KOPT-K1 (cell line): ENCODE measurements around the gene TK2.
A peak's percentile ranks its signal among the peaks of the same experiment; 100 is the strongest.
"Not testable (repeated sequence)": the region's sequence is repeated elsewhere in the genome, so short reads cannot be mapped to it uniquely, and the experiment has no call there.

Experiments
- H3K27ac ChIP-seq: fragments of 200-600 bp; sonication (generic); 2 replicates; pipeline ENCODE4 v1.5.1; 2016; ENCODE audit warnings: antibody characterized with exemption, mild to moderate bottlenecking, low read depth, low read length; ENCODE audit not compliant: poor library complexity, severe bottlenecking
- H3K36me3 ChIP-seq: fragments of 200-600 bp; sonication (generic); 2 replicates; pipeline ENCODE4 v1.5.1; 2017; ENCODE audit warnings: antibody characterized with exemption, mild to moderate bottlenecking, low read length, moderate library complexity; ENCODE audit not compliant: insufficient read depth
- H3K9me3 ChIP-seq: fragments of 200-600 bp; sonication (generic); 2 replicates; pipeline ENCODE4 v1.5.1; 2017; ENCODE audit warnings: antibody characterized with exemption, low read length, mild to moderate bottlenecking; ENCODE audit not compliant: insufficient read depth, poor library complexity, severe bottlenecking

Gene TK2

DNA sequence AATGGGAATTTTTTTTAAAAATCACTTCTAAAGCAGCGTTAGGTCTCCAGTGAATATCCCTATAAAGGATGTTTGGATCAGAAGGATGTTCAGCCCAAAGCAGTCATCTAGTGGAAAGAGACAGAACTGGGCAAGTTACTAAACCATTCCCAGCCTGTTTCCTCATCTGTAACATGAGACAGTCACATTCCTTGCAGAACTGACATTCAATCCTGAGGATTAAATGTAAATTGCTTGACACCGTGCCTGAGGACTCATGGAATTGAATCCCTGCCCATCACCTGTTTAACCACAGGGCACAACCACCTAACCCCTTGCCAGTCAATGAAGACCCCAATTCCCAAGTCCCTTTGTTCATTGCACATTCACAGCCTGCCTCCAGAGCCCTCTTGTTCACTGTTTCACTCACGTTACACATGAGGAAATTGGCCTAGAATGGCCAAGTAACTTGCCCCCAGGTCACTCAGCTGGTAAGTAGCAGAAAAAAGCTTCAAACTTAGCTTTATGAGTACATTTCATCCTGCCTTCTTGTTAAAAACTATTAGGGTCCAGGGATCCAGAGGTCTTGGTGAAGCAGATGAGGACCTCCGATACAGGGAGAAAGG, 30.8 kb upstream of the TK2 start:
- no peaks in the 10 kb centered on the region for H3K9me3 ChIP-seq
- no peak overlapping the region for H3K27ac ChIP-seq
- no peaks in the 10 kb centered on the region for H3K36me3 ChIP-seq

DNA sequence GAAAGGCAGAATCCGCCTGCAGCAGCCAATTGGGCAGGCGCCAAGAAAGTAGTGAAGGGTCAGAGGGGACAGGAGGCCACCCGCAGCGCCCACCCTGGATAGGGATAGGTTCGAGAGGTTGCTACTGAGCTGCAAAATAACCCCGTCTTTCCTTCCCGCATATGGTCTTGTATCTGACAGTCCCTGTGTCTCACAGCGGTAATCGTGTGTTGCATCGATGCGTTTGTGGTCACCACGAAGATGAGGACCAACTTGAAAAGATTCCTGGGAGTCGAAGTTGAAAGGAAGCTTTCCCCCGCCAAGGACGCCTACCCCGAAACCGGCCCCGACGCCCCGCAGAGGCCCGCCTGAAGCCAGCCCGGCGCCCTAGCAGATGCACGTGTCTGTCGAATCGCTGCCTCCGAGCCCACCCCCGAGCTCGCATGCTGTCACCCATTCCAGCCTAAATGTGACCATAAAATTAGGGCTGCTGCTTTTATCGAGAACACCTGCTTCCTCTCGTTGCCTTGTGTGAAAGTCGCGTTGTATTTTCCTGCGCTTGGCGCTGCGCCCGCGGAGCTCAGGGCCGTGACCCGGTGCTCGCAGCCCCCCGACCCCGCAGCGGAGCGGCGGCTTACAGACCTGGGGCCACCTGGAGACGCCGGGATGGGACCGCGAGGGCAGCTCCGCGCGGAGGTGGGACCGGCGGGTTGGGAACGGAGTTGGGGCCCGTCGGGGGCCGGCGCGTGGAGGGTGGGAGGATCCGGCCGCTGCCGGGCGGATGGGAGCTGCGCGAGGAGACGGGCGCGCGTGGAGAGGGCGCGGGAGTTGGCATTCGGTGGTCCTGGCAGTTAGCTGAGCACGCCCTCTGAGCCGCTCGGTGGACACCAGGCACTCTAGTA, 29.0 kb upstream of the TK2 start, which contains the start of gene CMTM2:
CMTM2 (plus strand) TSS at position 813 of the 881 bp plus-strand sequence. CDS start 145 bp downstream, outside the sequence.
- Histone ChIP-seq H3K27ac (peak within 1 kb of the TSS; percentile 58), H3K9me3 (no peaks in the 10 kb centered on the region), H3K36me3 (no peaks in the 10 kb centered on the region)

DNA sequence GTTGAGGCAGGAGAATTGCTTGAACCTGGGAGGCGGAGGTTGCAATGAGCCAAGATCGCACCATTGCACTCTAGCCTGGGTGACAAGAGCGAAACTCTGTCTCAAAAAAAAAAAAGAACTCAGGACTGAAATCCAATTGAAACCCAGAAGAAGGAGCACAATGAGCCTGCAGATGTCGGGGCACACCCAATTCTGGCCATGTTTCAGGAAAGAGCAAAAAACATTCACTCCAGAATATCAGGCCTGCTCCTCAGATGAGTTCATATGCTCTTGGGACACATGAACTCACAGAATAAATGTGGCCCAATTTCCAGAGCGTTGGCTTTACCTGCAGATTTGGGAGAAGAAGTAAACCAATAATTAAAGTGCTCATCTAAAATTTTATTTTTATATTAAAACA, 26.4 kb upstream of the TK2 start:
- Histone ChIP-seq H3K9me3 (no peaks in the 10 kb centered on the region), H3K27ac (no peak overlapping the region), H3K36me3 (peaks cover 12% of the 10 kb centered on the region)

DNA sequence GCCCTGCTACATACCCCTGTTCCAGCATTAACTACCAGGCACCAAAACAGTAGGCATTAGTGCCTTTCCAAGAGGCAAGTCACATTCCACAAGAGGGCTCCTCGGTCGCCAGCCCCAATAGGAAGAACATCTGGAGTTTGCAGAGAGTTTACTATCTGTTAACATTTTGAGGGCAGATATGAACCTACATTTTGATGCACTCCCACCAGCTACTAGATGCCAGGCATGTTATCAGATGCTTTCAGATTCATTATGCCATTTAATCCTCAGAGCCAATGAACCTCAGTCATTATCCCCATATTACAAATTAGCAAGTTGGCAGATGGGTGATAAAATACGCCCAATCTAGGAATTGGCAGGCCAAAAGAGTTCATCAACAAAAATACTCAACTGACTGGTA, 25.1 kb upstream of the TK2 start:
- Histone ChIP-seq H3K27ac (no peak overlapping the region), H3K36me3 (peaks cover 25% of the 10 kb centered on the region), H3K9me3 (no peaks in the 10 kb centered on the region)

DNA sequence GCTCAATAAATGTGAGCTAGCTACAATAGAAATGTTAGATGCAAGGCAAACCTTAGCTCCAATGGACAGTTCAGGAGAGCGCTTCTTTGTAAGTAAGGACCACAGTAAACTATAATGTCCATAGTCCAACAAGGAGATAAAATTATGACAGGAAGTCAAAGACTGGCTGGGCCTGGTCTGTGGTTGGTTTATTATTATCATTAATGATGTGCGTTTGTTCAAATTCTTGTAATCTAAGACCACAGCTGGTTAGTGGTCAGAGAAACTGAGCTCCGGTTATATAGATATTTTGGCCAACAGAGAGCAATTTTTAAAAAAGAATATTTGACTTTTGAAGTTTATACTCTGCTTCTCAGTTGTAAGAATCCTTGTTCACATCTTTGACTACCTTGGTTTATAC, 24.6 kb upstream of the TK2 start:
- Histone ChIP-seq H3K36me3 (peaks cover 29% of the 10 kb centered on the region), H3K9me3 (no peaks in the 10 kb centered on the region), H3K27ac (no peak overlapping the region)

DNA sequence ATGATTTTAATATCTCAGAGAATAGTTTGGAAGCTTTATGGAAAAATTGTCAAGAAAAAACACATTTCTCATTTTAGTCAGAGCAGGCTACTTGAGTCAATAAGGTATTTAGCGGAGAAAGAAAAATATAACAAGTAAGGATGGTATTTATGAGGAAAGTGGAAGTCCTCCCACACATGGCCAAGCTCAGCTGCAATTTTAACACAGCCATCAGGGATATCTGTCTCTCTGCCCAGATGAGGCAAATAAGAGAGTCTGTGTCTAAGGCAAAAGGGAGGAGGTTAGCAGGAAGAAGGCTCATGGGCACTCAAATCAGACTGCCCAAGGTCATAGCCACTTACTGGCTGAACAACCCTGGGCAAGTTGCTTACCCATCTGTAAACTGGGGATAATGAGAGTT, 24.2 kb upstream of the TK2 start:
- Histone ChIP-seq H3K36me3 (peaks cover 29% of the 10 kb centered on the region), H3K27ac (no peak overlapping the region), H3K9me3 (no peaks in the 10 kb centered on the region)

DNA sequence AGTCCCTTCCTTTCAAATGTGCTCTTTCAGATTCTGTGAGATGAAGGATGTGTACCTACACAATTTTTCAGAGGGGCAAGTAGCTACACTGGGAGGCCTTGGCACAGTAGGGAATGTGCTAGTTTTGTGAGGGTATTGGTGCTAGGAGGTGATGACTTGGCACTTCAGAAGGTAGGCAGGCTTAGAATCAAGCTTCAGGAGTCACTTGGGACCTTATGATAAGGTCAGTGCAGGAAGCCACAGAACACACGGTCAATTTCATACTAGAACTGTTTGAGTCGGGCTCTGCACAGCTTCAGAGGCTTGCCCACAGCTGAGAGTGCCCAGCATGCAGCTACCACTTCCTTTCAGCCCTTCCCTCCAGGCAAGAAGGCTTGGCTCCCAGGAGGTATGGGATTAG, 22.4 kb upstream of the TK2 start:
- peak overlapping the region; percentile 2 for H3K27ac ChIP-seq
- H3K9me3 ChIP-seq, result no peaks in the 10 kb centered on the region
- H3K36me3 ChIP-seq, result peaks cover 44% of the 10 kb centered on the region

DNA sequence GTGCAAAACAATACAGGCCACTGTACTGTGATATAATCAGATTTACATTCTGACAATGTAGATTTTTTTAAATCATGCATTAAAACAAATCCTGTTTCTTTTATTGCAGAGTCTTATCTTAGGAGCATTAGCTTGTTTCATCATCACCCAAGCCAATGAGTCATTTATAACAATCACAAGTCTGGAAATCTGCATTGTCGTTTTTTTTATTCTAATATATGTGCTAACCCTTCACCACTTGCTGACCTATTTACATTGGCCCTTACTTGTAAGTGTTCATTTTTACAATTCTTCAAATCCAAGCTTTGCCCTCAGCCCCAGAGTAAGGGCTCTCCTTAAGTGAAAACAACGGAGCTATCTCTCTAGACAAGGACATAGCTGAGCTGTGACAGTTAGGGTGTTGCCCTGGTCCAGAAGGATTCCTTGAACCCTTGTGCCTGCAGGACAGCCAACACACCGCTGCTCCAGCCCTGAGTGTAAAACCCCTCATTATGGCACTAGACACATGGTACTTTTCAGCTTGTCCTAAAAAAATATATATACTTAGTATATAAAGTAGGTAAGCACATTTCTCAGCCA, 20.0 kb upstream of the TK2 start:
- H3K27ac ChIP-seq, result no peak overlapping the region
- H3K9me3 ChIP-seq, result no peaks in the 10 kb centered on the region
- H3K36me3 ChIP-seq, result peaks cover 69% of the 10 kb centered on the region

DNA sequence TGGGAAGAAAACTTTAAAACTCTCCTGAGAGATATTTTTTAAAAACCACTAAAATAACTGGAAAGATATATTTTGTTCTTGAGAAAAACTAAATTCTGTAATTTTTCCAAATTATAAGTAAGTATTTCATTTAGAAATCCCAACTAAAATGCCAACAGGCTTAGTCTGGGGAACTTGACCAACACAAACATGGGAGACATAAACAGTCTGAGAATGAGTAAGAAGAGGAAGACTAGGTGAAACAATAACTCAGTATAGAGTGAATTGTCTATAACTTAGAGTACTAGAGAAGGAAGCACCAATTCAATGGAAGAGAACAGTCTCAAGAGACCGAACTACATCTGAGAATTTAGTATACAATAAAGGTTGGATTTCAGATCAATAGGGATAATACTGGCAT, 19.2 kb upstream of the TK2 start:
- peaks cover 77% of the 10 kb centered on the region for H3K36me3 ChIP-seq
- H3K27ac ChIP-seq, result no peak overlapping the region
- H3K9me3 ChIP-seq, result no peaks in the 10 kb centered on the region

DNA sequence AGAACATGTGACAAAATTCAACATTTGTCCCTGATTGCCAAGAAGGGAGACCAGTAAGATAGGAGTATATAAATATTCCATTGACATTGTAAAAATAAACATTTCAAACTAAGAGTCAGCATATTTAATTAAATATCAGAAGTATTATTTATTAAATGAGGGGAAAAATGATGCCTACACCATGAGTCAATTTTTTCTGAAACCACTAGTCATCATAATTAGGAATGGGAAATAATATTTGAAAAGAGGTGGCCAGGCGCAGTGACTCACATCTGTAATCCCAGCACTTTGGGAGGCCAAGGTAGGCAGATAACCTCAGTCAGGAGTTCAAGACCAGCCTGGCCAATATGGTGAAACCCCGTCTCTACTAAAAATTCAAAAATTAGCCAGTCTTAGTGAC, 18.4 kb upstream of the TK2 start:
- H3K9me3 ChIP-seq, result no peaks in the 10 kb centered on the region
- no peak overlapping the region for H3K27ac ChIP-seq
- peaks cover 84% of the 10 kb centered on the region for H3K36me3 ChIP-seq

DNA sequence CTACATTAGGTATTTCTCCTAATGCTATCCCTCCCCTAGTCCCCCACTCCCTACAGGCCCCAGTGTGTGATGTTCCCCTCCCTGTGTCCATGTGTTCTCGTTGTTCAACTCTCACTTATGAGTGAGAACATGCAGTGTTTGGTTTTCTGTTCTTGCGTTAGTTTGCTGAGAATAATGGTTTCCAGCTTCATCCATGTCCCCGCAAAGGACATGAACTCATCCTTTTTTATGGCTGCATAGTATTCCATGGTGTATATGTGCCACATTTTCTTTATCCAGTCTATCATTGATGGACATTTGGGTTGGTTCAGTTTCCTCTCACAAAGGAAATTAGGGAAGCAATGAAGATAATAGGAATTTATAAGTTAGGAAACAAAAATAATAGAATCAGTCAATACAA, 17.3 kb upstream of the TK2 start:
- not testable (repeated sequence) for H3K27ac ChIP-seq, H3K9me3 ChIP-seq
- peaks cover 86% of the 10 kb centered on the region for H3K36me3 ChIP-seq

DNA sequence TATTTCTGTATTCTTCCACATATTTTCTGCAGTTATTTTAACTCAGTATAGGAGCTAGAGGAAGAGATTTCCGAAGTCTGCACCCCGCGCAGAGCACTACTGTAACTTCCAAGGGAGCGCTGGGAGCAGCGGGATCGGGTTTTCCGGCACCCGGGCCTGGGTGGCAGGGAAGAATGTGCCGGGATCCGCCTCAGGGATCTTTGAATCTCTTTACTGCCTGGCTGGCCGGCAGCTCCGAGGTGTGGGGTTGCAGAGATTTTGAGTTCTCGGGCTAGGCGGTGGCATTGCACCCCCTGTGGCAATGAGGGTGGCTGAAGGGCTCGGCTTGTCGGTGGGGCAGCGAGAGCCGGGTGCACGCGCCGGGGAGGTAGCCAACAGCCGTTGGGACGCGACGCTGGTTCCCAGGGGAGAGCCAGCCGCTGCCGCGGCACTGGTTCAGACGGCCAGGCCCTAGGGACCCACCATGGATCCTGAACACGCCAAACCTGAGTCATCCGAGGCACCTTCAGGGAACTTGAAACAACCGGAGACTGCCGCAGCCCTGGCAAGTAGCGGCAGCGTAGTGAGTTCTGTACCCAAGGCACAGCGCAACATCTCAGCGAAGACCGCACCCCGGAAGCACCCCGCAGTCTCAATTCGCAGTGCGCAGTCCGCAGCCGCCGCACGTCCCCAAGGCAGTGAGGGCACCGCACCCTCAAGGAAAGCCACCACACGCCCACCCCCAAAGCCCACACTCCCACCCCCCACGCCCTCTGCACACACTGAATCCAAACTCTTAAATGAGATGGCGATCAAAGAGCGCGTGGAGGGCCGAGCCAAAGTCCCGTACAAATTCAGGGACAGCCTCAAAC, 16.4 kb upstream of the TK2 start, which contains the start of gene CMTM1:
CMTM1 (plus strand) TSS at position 389 of the 851 bp plus-strand sequence; CDS start at position 464, 75 bp downstream.
- Histone ChIP-seq H3K27ac (no peak within 1 kb of the TSS), H3K36me3 (peaks cover 82% of the 10 kb centered on the region), H3K9me3 (no peaks in the 10 kb centered on the region)

DNA sequence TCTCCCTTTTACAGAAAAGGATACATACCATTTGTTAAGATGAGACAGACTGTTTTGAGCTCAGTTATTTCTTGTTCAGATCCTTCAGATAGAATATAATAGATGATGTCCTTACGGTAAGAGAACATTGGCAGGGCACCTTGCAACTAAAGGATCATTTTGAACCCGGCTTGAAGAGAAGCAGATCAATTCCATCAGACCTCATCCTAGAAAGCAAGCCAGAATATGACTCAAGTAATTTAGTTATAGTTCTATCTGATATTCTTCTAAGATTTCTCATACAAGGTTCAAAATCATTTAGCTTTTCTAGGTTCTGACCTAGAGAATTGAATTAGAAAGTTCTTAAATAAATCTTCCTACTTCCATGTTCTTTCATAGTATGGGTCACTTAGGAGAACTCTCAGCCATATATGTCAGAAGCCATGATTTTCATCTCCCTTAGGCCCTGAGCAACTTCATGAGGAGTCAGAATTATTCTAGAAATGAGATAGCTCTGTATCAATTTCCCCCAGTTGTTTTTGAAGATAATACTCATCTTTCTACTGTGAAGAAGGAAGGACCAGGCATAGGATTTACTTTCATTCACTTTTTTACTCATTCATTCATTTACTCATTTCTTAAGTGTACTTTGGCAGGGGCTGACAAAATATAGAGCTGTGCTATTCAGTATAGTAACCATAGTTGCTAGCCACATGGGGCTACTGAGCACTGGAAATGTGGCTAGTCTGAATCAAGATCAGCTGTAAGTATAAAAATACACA, 13.8 kb upstream of the TK2 start:
- H3K9me3 ChIP-seq, result no peaks in the 10 kb centered on the region
- H3K27ac ChIP-seq, result peak overlapping the region; percentile 94
- peaks cover 87% of the 10 kb centered on the region for H3K36me3 ChIP-seq

DNA sequence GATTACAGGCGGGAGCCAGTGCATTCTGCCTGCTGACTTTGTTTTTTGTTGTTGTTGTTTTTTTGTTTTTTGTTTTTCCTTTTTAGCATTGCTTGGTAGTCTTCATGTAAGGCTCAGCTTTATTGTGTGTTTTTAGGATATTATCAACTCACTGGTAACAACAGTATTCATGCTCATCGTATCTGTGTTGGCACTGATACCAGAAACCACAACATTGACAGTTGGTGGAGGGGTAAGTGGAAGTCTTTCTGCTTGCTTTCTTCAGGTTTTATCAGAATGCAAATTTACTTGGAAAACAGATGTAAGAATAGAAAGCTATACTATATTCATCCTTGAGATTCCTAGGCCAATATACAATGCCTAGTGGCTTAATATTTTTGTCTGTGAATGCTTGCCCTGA, 13.1 kb upstream of the TK2 start:
- Histone ChIP-seq H3K36me3 (peaks cover 88% of the 10 kb centered on the region), H3K27ac (peak overlapping the region; percentile 94), H3K9me3 (no peaks in the 10 kb centered on the region)
